Activated T-cell treated with anti-CD3 and anti-CD28 coated beads for 48 hours (primary cell): ENCODE data around the gene GPR157.

Experiments
- DNase-seq: peaks from one replicate; pipeline ENCODE4 v3.0.0-alpha.2; 2020; ENCODE audit warnings: low read depth

Gene GPR157

DNA sequence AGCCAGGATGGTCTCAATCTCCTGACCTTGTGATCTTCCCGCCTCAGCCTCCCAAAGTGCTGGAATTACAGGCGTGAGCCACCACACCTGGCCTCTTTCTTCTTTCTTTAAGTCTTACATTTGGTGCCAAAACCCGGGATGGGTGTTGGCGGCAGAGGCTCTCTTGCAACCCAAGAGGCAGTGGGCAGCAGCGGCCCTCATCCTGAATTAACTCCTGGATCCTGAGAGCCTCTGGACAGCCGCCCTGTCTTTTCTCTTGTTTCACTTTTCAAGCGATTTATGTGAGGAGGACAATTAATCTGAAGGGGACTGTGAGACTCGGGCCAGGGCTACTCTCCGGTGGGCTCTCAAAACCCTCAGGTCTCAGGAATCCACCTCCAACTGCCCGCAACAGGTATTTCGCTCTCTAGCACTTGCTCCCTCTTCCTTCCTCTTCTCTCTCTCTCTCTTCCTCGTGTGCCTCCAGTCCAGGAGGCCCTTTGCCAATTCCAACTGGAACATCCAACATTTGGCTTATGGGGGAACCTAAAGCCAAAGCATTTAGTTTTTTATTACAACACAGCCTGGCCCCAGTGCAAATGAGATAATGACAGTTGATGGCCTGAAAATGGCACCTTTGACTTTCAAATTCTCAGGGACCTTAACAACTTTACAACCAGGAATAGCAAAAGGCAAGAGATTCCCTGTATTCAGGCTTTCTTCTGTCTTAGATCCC, 41.3 kb downstream of the GPR157 start:
- DNase-seq, result no peak

DNA sequence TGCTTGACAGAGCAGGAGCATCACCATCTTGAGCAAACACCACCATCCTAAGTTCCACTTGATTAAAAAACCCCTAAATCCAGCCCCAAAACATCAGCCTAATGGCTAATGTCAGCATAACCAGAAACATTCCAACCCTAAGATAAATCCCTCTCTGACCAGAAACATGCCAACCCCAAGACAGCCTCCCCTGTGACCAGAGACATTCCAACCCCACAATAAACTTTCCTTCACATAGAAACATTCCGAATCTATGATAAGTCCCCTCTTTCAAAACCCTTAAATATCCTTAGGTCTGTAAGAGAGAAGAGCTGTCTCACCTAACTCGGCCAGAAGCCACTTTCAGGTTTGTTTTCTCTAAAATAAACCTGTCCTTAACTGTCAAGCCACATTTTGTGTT, 42.1 kb downstream of the GPR157 start:
- DNase-seq, result no peak

- no peak for DNase-seq
Measured at GRCh38 chr1:9086045-9086444, 42.9 kb downstream of the GPR157 start.

DNA sequence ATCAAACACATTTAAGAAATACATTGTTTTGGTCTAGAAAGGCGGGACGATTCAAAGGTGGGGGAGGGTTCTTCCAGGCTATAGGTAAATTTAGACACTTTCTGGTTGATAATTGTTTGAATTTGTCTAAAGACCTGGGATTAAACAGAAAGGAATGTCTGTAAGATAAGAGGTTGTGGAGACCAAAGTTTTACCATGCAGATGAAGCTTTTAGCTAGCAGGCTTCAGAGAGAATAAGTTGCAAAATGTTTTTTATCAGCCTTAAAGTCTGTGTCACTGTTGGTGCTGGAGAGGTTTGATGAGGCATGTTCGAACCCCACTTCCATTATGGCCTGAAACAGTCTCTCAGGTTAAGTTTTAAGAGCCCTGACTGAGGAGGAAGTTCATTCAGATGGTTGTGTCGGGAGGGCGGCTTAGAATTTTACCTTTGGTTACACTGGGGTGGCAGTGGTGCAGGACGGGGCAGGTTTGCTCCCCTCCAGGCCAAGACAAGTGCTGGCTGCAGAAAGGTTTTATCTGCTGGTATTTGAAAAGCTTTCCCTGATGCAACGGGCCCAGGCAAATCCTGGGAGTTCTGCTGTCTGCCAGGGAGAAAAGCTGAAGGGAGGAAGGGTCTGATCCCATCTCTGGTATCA, 43.5 kb downstream of the GPR157 start:
- no peak for DNase-seq

- no peak for DNase-seq
Measured at GRCh38 chr1:9084906-9085305, 44.0 kb downstream of the GPR157 start.

DNA sequence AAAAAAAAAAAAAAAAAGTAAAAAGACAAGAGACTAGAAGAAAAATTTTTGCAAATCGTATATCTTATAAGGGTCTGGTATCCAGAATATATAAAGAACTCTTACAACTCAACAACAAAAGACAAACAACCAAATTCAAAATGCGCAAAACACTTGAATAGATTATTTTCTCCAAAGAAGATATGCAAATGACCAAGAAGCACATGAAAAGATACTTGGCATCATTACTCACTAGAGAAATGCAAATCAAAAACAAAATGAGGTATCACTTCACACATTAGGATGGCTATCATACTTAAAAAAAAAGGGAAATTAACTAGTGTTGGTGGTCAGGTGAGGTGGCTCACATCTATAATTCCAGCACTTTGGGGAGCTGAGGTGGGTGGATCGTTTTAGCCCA, 47.4 kb downstream of the GPR157 start:
- no peak for DNase-seq

DNA sequence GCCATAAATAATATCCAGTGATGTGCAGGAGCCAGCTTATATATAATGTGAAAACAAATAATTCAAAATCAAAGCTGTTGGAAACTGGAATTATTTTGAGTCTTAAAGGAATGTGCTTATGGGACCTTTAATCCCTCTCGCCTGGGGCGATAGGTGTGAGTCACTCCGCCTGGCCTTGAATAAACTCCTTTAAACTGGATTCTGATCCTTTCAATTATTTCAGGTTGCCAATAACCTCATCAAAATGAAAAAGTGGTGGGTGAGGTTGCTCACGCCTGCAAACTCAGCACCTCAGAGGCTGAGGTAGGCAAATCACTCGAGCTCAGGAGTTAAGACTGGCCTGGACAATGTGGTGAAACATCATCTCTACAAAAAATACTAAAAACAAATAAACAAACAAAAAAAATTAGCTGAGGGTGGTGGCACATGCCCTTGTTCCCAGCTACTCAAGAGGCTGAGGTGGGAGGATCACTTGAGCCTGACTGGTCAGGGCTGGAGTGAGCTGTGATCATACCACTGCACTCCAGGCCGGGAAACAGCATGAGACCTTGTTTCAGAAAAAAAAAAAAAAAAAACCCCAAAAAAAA, 48.1 kb downstream of the GPR157 start:
- no peak for DNase-seq

DNA sequence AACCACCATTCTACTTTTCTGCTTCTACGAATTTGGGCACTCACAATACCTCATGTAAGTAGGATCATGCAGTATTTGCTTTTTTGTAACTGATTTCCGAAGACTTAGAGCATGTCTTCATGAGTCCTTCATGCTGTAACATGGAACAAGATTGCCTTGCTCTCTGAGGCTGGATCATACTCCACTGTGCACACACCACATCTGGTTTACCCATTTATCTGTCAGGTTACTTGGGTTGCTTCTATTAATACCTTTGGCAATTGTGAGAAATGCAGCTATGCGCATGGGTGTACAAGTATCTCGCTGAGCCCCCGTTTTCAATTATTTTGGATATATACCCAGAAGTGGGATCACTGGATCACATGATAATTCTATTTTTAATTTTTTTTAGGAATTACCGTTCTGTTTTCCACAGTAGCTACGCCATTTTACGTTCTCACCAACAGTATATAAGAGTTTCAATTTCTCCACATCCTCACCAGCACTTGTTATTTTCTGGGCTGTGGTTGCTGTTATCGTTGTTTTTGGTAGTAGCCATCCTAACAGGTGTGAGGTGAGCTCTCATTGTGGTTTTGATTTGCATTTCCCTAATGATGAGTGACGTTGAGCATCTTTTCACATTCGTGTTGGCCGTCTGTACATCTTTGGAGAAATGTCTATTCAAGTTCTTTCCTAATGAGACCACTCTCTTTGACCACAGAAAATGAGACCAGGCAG, 48.8 kb downstream of the GPR157 start:
- DNase-seq, result no peak

- DNase-seq, result no peak
Measured at GRCh38 chr1:9078752-9079500, 50.0 kb downstream of the GPR157 start.

DNA sequence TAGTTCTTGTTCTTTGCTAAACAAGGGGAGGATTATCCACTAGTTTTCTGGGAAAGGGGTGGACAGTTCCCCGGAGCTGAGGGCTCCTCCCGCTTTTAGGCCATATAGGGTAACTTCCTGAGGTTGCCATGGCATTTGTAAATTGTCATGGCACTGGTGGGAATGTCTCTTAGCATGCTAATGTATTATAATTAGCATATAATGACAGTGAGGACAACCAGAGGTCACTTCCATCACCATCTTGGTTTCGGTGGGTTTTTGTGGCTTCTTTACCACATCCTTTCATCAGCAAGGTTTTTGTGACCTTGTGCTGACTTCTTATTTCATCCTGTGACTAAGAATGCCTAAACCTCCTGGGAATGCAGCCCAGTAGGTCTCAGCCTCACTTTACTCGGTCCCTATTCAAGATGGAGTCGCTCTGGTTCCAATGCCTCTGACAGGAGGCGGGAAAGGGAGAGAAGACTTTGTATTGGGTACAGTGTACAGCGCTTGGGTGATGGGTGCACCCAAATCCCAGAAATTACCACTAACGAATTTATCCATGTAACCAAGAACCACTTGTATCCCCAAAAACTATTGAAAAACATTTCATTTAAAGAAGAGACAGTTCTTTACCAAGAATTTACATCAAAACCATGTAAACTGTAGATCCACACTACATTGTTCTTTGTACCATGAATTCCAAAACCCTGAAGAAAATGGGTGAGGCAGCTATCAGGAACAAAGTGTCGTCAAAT, 50.7 kb downstream of the GPR157 start:
- DNase-seq, result no peak

- no peak for DNase-seq
Measured at GRCh38 chr1:9075022-9075421, 53.9 kb downstream of the GPR157 start.

DNA sequence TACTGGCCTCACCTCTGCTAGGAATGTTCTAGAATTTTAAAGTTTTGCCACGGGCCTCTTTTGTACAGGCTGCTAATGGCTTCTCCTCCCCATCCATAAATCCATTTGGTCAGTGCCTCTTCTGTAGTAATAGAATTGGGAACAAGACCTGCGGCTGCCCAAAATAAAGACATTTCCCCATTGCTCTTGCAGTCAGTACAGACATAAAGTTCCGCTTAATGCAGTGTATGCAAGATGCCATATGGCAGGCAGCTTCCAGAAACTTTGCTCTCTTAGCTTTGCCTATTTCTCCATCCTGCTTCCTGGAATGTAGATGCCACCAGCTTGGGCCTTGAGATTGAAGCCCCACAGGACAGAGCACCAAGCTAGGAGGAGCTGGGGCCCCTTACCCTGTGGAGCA, 55.8 kb downstream of the GPR157 start:
- no peak for DNase-seq

DNA sequence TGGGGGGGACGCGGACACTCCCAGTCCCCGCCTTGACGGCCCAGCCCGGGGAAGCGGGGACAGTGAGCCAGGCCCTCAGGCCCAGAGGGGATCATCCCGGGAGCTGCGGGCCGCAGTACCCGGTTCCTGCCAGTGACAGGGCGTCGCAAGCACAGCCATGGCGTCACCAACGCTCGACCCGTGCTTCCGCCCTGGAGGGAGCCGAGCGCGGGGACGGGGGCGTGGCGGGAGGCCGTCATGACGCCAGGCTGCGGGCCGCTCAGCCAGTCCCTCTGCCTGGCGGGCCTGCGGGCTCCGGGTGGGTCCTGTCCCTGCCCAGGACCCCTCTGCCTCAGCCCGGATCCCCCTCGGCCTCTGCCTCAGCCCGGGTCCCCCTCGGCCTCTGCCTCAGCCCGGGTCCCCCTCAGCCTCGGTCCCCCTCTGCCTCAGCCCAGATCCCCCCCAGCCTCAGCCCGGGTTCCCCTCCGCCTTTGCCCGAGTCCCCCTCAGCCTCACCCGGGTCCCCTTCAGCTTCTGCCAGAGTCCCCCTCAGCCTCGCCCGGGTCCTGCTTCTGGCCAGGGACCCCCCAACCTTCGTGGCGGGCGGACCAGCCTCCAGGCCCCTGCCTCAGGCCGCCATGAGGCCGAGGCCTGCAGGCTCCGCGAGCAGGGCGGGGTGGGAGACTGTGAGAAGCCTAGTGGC, 57.2 kb downstream of the GPR157 start:
- no peak for DNase-seq

DNA sequence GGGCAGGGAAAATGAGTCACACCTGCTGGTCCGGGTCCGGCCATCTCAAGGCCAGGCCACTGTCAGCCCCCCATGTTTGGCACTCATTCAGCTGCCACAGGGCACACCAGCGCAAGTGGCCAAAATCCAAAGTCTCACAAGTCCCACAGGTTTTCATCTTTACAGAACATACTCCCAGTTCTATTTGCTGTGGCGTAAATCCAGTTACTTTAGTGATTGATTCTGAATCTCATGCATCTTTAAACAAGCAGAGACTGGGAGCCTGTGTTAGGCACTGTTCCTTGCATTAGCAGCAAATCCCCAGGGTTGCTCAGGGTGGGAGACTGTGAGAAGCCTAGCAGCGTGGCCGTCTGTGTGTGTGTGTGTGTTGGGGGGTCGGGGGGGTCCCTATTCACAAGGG, 58.4 kb downstream of the GPR157 start:
- DNase-seq, result no peak

DNA sequence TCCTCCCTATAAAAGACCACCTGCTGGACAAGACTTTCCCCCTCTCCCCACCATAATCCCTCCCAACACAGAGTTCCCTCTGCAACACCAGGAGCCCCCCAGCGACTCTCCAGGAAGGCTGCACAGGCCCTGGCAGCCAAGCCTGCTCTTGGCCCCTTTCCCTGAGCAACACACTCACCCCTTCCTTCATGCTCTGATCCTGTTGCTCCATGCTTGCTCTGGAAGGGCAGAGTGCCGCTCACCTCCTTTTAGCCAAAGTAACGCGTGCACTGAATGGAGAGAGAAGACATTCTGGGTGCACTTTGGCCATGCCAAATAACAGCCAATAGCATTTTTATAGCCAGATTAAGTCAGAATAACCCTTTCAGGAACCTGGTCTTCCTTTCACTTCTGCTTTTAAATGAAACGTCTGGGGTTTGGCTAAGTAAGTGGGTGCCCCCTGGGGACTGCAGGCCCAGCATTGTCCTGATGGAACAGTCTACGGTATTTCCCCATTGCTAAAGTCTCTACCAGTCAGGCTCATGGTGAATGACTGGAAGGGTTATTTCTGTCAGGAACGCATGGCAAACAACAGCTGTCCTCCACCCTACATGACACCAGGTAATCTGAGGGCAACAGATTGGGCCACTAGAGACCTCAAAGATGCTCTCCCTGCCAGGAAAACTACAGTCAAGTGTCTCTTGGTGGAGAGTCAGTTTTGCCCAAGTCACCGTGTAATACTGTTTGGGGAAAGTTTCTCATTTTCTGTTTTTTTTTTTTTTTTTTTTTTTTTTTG, 59.4 kb downstream of the GPR157 start, which contains the start of gene SLC2A5:
TSS of gene SLC2A5 (minus strand) at position 310 of the 775 bp plus-strand sequence. CDS start at position 211, 99 bp downstream.
- no peak for DNase-seq

- no peak for DNase-seq
Measured at GRCh38 chr1:9068981-9069325, 59.9 kb downstream of the GPR157 start.

DNA sequence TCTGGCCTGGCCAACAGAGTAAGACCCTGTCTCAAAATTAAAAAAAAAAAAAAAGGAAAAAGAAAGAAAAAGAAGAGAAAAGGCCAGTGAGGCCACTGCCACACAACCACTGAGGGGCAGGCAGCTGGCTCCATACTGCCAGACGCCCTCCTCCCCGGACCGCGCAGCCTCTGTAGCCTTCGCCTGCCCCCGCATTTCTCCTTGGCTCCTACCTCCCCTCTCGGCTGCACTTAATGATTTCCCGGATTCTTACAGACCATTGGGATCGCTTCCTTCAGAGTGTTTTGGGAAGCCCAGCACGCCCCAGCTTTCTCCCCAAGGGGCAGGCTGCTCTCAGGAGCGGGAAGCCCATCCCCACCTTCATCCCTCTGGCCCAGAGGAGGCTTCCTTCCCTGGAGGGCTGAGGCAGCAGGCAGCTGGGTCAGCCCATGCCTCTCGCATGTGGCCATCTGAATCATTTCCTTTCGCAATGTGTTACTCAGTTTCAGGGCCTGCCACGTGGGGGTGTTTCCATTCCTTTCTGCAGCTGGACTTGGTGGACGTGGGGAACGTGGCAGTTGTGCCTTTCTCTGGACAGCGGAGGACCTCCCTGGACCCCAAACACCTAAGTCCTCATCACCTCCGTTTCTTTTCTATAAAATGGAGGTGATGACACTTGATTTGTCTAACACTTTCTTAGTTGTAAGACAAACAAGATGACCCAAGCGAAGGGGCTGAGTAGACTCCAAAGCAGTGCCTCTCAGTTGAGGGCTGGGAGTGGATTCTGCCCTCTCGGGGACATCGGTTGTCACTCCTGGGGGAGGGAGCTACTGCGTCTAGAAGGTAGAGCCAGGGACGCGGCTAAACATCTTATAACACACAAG, 61.7 kb downstream of the GPR157 start:
- no peak for DNase-seq

GRCh38 chr1:9065213-9065751, 63.6 kb downstream of the GPR157 start:
- no peak for DNase-seq

GRCh38 chr1:9062846-9063245, 66.1 kb downstream of the GPR157 start:
- DNase-seq, result no peak
